GM12892 (cell line): ENCODE data around the gene ELL2.

ENCODE experiments used
- POLR2A ChIP-seq: IDR thresholded peaks from 2 replicates; pipeline ENCODE4 v1.6.1; 2011; ENCODE audit warnings: low read depth, low read length, control low read depth
- POLR2AphosphoS5 ChIP-seq: IDR thresholded peaks from 2 replicates; pipeline ENCODE4 v1.6.1; 2011; ENCODE audit warnings: low read depth, low read length, control low read depth
- TAF1 ChIP-seq: IDR thresholded peaks from 2 replicates; pipeline ENCODE4 v1.6.1; 2011; ENCODE audit warnings: low read depth, mild to moderate bottlenecking, control low read depth, low read length, borderline replicate concordance

- TF ChIP-seq POLR2A: no peak
- no peak for TF ChIP-seq TAF1
- TF ChIP-seq POLR2AphosphoS5: no peak
Measured at GRCh38 chr5:96000308-96000707, 38.7 kb upstream of the ELL2 start.
